K562 (cell line): ENCODE results near the gene FOXO3.
A peak's percentile ranks its signal among the peaks of the same experiment; 100 is the strongest.

Source experiments
- BRF2 ChIP-seq: IDR thresholded peaks from 3 replicates; pipeline ENCODE4 v1.6.1; 2011; ENCODE audit warnings: borderline replicate concordance, mild to moderate bottlenecking; ENCODE audit not compliant: insufficient read length, insufficient read depth
- CBFA2T2 ChIP-seq: fragments of 450-650 bp; conservative IDR thresholded peaks from 2 replicates; pipeline ENCODE4 v1.6.1; 2017; ENCODE audit warnings: mild to moderate bottlenecking
- CBX5 ChIP-seq: IDR thresholded peaks from 2 replicates; pipeline ENCODE4 v1.6.1; 2014; ENCODE audit warnings: low read depth, borderline replicate concordance
- CREM ChIP-seq: IDR thresholded peaks from 2 replicates; pipeline ENCODE4 v1.6.1; 2014; ENCODE audit warnings: antibody characterized with exemption, low read depth
- CTCF ChIP-seq, 3 experiments: IDR thresholded peaks in 2 of 3; conservative IDR thresholded peaks in 1 of 3; 2 replicates each; pipeline ENCODE4 v1.5.1; 2011 to 2012; ENCODE audit warnings: low read length in 3 of 3, mild to moderate bottlenecking in 3 of 3, control low read depth in 2 of 3, improper control_type of control experiment in 1 of 3, inconsistent platforms in 1 of 3, low read depth in 1 of 3, mixed read lengths in 1 of 3, moderate library complexity in 1 of 3; ENCODE audit not compliant: insufficient read depth in 2 of 3
- EZH2 ChIP-seq: IDR thresholded peaks from 2 replicates; pipeline ENCODE4 v1.6.1; 2012; ENCODE audit warnings: low read depth, mild to moderate bottlenecking, inconsistent platforms, low read length, borderline replicate concordance
- JUND ChIP-seq, 2 experiments: IDR thresholded peaks; 2 replicates in 1 of 2; 3 replicates in 1 of 2; pipeline ENCODE4 v1.6.1; 2011; ENCODE audit warnings: borderline replicate concordance in 2 of 2, low read depth in 2 of 2, low read length in 2 of 2, improper control_type of control experiment in 1 of 2, missing biosample characterization in 1 of 2, missing genetic modification characterization in 1 of 2, missing genetic modification reagents in 1 of 2
- MYC ChIP-seq, 2 experiments: fragments of 250-450 bp in 1 of 2; sonication (Bioruptor Pico) in 1 of 2; IDR thresholded peaks; 2 replicates each; pipeline versions ENCODE4 v1.5.1 to v1.6.1; 2012 to 2021; ENCODE audit warnings: low read depth in 2 of 2, borderline replicate concordance in 1 of 2, improper control_type of control experiment in 1 of 2, low read length in 1 of 2, mild to moderate bottlenecking in 1 of 2, moderate library complexity in 1 of 2
- SNRNP70 ChIP-seq: fragments of 200-400 bp; formaldehyde crosslinking; optimal IDR thresholded peaks from 2 replicates; pipeline ENCODE3; 2017; ENCODE audit warnings: low read depth, low read length
- TCF3 ChIP-seq: sonication (generic); formaldehyde crosslinking; IDR thresholded peaks from 2 replicates; pipeline ENCODE4 v1.4.0; 2020; ENCODE audit warnings: mild to moderate bottlenecking, missing genetic modification reagents
- ZBTB33 ChIP-seq: sonication (generic); formaldehyde crosslinking; IDR thresholded peaks from 2 replicates; pipeline ENCODE4 v1.8.1; 2023; ENCODE audit warnings: mild to moderate bottlenecking, missing genetic modification reagents
- ZNF24 ChIP-seq: fragments of 450-650 bp; IDR thresholded peaks from 2 replicates; pipeline ENCODE4 v1.6.1; 2016

- TF ChIP-seq CTCF (IDR thresholded peaks at IDR 0.05 in 2 of 3, conservative IDR thresholded peaks at IDR 0.05 in 1 of 3; ENCODE audit: insufficient read depth in 2 of 3, low read depth in 1 of 3, low read length in 3 of 3), result no peak
- TF ChIP-seq SNRNP70, result no peak
- peak; percentile 50; the same call in 1 of the 2 replicates for TF ChIP-seq MYC (IDR thresholded peaks at IDR 0.05; ENCODE audit: low read depth, low read length)
- no peak for TF ChIP-seq MYC (CRISPR knock-in tag; IDR thresholded peaks at IDR 0.05; ENCODE audit: borderline replicate concordance, low read depth)
- no peak for TF ChIP-seq EZH2
- TF ChIP-seq JUND (IDR thresholded peaks at IDR 0.05; ENCODE audit: borderline replicate concordance, low read depth, low read length), result peak; percentile 69; the same call in 1 of the 2 replicates
- no peak; the same call in 2 of the 3 replicates for TF ChIP-seq JUND (tag; IDR thresholded peaks at IDR 0.05; ENCODE audit: borderline replicate concordance, low read depth, low read length)
- TF ChIP-seq ZNF24, result no peak
- no peak for TF ChIP-seq BRF2
- no peak for TF ChIP-seq CBX5
- TF ChIP-seq ZBTB33 (CRISPR knock-in tag), result no peak
- TF ChIP-seq CREM, result no peak; the same call in 1 of the 2 replicates
- peak; percentile 91 for TF ChIP-seq CBFA2T2
- peak; percentile 90 for TF ChIP-seq TCF3 (CRISPR knock-in tag)
These were observed 15.3 kb downstream of the FOXO3 start for GRCh38 chr6:108575905-108576494.
